ENCODE data around the gene PSMC4. TPM values are rescaled to one million over a fixed set of nuclear protein-coding genes. Genes with fewer than 3 reads are reported as not detected.
A peak's percentile ranks its signal among the peaks of the same experiment; 100 is the strongest.

The PSMC4 gene
- total and polyA plus RNA-seq, 12 donors = 64.1 to 111 (median 80.4) TPM

GRCh38 chr19:39936622-39937021 lies 34.3 kb upstream of the PSMC4 start:
- peaks cover 0 to 41% (median 0%) of the 10 kb centered on the region in 9 donors for H3K4me1 ChIP-seq
- H3K36me3 ChIP-seq = no peaks in the 10 kb centered on the region
- WGBS, 2 donors = 88 to 90% methylated on average over 6 of the region's 6 CpGs
- DNase-seq = no peak
- intact Hi-C loops (cut with DNase I) = no loop called here
- no peak overlapping the region for H3K4me3 ChIP-seq
- peaks cover 0 to 26% (median 10%) of the 10 kb centered on the region in 11 donors for H3K9me3 ChIP-seq
- TF ChIP-seq CTCF (IDR thresholded peaks at IDR 0.05) = no peak
- no peak overlapping the region for H3K27ac ChIP-seq
- H3K27me3 ChIP-seq = peaks cover 0 to 73% (median 9%) of the 10 kb centered on the region in 7 donors
- ATAC-seq = no peak

GRCh38 chr19:39937094-39937720 lies 33.8 kb upstream of the PSMC4 start:
- intact Hi-C loops (cut with DNase I) = no loop called here
- H3K4me3 ChIP-seq = no peak overlapping the region
- peaks cover 0 to 46% (median 0%) of the 10 kb centered on the region in 9 donors for H3K4me1 ChIP-seq
- TF ChIP-seq CTCF (IDR thresholded peaks at IDR 0.05) = no peak
- no peak overlapping the region for H3K27ac ChIP-seq
- H3K36me3 ChIP-seq = no peaks in the 10 kb centered on the region
- H3K27me3 ChIP-seq = peaks cover 0 to 67% (median 9%) of the 10 kb centered on the region in 7 donors
- 69 to 81% methylated on average over 5 of the region's 5 CpGs for WGBS, 2 donors
- no peak for ATAC-seq
- peaks cover 0 to 26% (median 10%) of the 10 kb centered on the region in 11 donors for H3K9me3 ChIP-seq
- no peak for DNase-seq

- Histone ChIP-seq H3K9me3 (peaks cover 0 to 26% (median 10%) of the 10 kb centered on the region in 11 donors), H3K36me3 (no peaks in the 10 kb centered on the region), H3K27me3 (peaks cover 0 to 61% (median 9%) of the 10 kb centered on the region in 7 donors), H3K4me1 (peaks cover 0 to 50% (median 0%) of the 10 kb centered on the region in 9 donors), H3K27ac (no peak overlapping the region), H3K4me3 (no peak overlapping the region)
- 48 to 59% methylated on average over 2 of the region's 2 CpGs for WGBS, 2 donors
- ATAC-seq (no peak), DNase-seq (no peak)
- intact Hi-C loops (cut with DNase I) = no loop called here
- no peak for TF ChIP-seq CTCF (IDR thresholded peaks at IDR 0.05)
These were observed 33.2 kb upstream of the PSMC4 start for GRCh38 chr19:39937787-39938186.

- Histone ChIP-seq H3K27me3 (peaks cover 0 to 55% (median 8%) of the 10 kb centered on the region in 7 donors), H3K4me3 (no peak overlapping the region), H3K9me3 (peaks cover 0 to 26% (median 10%) of the 10 kb centered on the region in 11 donors), H3K27ac (peak overlapping the region in 1 of 10 donors; percentile 16), H3K4me1 (peaks cover 0 to 66% (median 0%) of the 10 kb centered on the region in 9 donors), H3K36me3 (no peaks in the 10 kb centered on the region)
- 63 to 76% methylated on average over 6 of the region's 6 CpGs for WGBS, 2 donors
- intact Hi-C loops (cut with DNase I) = no loop called here
- TF ChIP-seq CTCF (IDR thresholded peaks at IDR 0.05) = no peak
- no peak for ATAC-seq
- no peak for DNase-seq
These were observed 31.4 kb upstream of the PSMC4 start for GRCh38 chr19:39939556-39939955.

Data from heart right ventricle (tissue), 16 donors.